ENCODE measurements around the gene SCIMP.
"Not testable (repeated sequence)": the region's sequence is repeated elsewhere in the genome, so short reads cannot be mapped to it uniquely, and the experiment has no call there.

The SCIMP gene

DNA sequence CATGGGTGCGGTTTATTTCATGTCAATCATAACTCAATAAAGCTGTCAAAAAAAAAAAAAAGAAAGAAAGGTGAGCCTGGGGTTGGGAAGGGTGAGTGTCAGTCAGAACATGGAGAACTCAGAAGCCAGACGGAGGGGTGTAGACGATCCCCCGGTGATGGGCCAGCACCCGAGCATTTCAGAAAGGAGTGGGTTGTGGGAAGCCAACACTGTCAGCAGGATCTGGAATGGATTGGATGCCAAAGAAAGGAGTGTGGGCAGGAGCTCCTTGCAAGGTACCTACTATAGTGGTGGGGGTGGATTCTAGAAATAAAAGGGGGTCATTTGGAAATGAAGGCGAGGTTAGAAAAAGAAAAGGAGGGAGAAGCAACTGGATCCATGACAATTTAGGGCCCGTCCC is 19.8 kb upstream of the SCIMP start:
- H3K27ac Mint-ChIP-seq = no peak overlapping the region
- no peak overlapping the region for H3K4me3 Mint-ChIP-seq
- no peaks in the 10 kb centered on the region for H3K9me3 Mint-ChIP-seq
- peaks cover 2% of the 10 kb centered on the region for H3K36me3 Mint-ChIP-seq
- CTCF ChIA-PET = interaction anchor here (2.5 kb wide), 1 partner anchor 185 kb away, joined by 8 read pairs; the partner anchor contains the start of gene C1QBP
- H3K4me1 Mint-ChIP-seq = peaks cover 23% of the 10 kb centered on the region
- no peaks in the 10 kb centered on the region for H3K27me3 Mint-ChIP-seq
- DNase-seq = no peak

- Mint-ChIP-seq H3K27me3 (peaks cover 9% of the 10 kb centered on the region), H3K27ac (peak overlapping the region; percentile 0), H3K4me1 (peaks cover 17% of the 10 kb centered on the region), H3K9me3 (no peaks in the 10 kb centered on the region), H3K36me3 (no peaks in the 10 kb centered on the region), H3K4me3 (no peak overlapping the region)
- CTCF ChIA-PET = interaction anchor here (0.7 to 1.3 kb wide), 7 partner anchors 8 to 275 kb away, joined by 3 to 6 read pairs (median 4); partner anchors contain the start of genes C1QBP and RABEP1
- peak; percentile 80 for DNase-seq
These were observed 15.0 kb upstream of the SCIMP start for GRCh38 chr17:5249615-5250014.

DNA sequence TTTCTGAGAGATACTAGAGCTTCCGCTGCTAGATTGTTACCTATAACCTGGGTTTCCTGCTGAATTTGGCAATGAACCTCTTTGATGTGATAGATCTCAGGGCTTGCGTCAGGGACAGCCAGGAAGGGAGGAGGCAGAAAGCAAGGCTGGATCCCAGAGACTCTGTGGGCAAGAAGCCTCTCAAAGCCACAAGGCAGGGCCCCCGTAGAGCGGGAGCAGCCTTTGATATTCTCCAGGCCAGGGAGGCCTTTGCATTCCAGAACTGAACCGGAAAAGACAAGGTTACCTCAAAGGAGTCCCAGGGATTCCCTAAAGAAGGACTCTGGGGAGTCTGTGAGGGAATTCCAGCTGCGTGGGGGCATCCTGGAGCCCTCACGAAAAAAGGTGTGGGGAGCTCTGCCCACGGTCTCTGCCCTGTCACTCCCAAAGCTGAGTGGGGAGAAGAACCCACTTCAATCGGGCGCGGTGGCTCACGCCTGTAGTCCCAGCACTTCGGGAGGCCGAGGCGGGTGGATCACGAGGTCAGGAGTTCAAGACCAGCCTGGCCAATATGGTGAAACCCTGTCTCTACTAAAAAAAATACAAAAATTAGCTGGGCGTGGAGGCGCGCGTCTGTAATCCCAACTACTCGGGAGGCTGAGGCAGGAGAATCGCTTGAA is 14.3 kb upstream of the SCIMP start:
- Mint-ChIP-seq H3K4me3 (no peak overlapping the region), H3K27me3 (peaks cover 9% of the 10 kb centered on the region), H3K9me3 (no peaks in the 10 kb centered on the region), H3K4me1 (peaks cover 14% of the 10 kb centered on the region), H3K27ac (no peak overlapping the region), H3K36me3 (no peaks in the 10 kb centered on the region)
- DNase-seq = no peak
- CTCF ChIA-PET = interaction anchor here (0.6 to 1.3 kb wide), 6 partner anchors 33 to 193 kb away, joined by 3 to 7 read pairs (median 3); partner anchors contain the start of genes C1QBP and RABEP1

DNA sequence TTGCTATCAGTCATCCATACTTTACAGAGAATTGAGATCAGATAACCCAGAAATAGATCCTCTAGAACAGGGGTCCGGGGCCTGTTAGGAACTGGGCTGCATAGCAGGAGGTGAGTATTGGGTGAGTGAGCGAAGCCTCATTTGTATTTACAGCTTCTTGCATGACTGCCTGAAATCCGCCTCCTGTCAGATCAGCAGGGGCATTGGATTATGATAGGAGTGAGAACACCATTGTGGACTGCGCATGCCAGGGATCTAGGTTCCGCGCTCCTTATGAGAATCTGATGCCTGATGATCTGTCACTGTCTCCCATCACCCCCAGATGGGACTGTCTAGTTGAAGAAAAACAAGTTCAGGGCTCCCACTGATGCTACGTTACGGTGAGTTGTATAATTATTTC is 13.0 kb upstream of the SCIMP start:
- H3K27me3 Mint-ChIP-seq = peaks cover 9% of the 10 kb centered on the region
- DNase-seq = no peak
- CTCF ChIA-PET = interaction anchor here (0.9 to 1.3 kb wide), 2 partner anchors 10 to 184 kb away, joined by 3 to 5 read pairs; no protein-coding TSS in a partner anchor
- no peaks in the 10 kb centered on the region for H3K36me3 Mint-ChIP-seq
- no peak overlapping the region for H3K27ac Mint-ChIP-seq
- peaks cover 20% of the 10 kb centered on the region for H3K4me1 Mint-ChIP-seq
- H3K9me3 Mint-ChIP-seq = no peaks in the 10 kb centered on the region
- no peak overlapping the region for H3K4me3 Mint-ChIP-seq

DNA sequence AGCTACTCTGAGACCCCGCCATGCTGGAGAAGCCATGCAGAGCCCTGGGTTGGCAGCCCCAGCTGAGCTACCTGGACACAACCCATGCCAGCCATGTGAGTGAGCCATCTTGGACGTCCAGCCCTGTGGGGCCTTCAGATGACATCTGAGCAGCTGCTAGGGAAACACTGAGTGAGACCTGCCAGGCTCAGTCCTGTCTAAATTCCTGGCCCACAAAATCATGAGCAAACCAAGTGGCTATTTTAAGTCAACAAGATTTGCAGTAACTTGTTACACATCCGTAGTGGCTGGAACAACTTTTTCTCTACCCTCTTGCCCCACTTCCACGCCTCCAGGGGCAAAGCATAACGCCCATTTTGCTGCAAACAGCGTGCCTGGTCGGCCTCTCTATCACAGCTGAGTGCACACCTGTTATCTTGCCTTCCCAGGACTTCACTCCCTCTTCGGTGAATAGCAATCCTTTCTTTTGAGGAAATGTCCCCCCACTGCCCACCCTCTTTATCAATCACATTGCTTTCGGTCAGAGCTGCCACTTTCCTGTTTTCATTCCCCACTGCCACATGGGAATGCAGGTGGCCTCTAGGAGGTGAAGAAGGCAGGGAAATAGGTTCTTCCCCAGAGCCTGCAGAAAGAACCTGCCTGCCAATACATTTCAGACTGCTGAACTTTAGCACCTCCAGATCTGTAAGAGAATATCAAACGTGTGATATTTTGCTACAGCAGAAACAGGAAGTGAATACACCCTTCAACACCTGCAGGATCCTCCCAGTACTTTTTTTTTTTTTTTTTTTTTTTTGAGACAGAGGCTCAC is 7.4 kb upstream of the SCIMP start:
- Mint-ChIP-seq H3K4me3 (peak overlapping the region; percentile 47), H3K27ac (peak overlapping the region; percentile 99), H3K27me3 (peaks cover 3% of the 10 kb centered on the region), H3K9me3 (no peaks in the 10 kb centered on the region), H3K4me1 (peaks cover 32% of the 10 kb centered on the region), H3K36me3 (peaks cover 4% of the 10 kb centered on the region)
- DNase-seq = no peak
- CTCF ChIA-PET = interaction anchor here (0.6 kb wide), 2 partner anchors 120 to 1181 kb away, joined by 3 to 4 read pairs; no protein-coding TSS in a partner anchor

GRCh38 chr17:5239769-5240168 is 5.1 kb upstream of the SCIMP start:
- not testable (repeated sequence) for H3K9me3 Mint-ChIP-seq, H3K36me3 Mint-ChIP-seq, DNase-seq, H3K27ac Mint-ChIP-seq, H3K4me3 Mint-ChIP-seq, H3K27me3 Mint-ChIP-seq
- CTCF ChIA-PET = interaction anchor here (1.3 kb wide), 1 partner anchor 137 kb away, joined by 3 read pairs; no protein-coding TSS in a partner anchor
- H3K4me1 Mint-ChIP-seq = peaks cover 33% of the 10 kb centered on the region

GRCh38 chr17:5238333-5238732 is 3.7 kb upstream of the SCIMP start:
- CTCF ChIA-PET = interaction anchor here (0.8 to 2.8 kb wide), 8 partner anchors 29 to 293 kb away, joined by 3 to 12 read pairs (median 4); partner anchors contain the start of gene ZNF594
- Mint-ChIP-seq H3K4me3 (no peak overlapping the region), H3K9me3 (no peaks in the 10 kb centered on the region), H3K4me1 (peaks cover 29% of the 10 kb centered on the region), H3K36me3 (peaks cover 4% of the 10 kb centered on the region), H3K27ac (no peak overlapping the region), H3K27me3 (no peaks in the 10 kb centered on the region)
- no peak for DNase-seq

DNA sequence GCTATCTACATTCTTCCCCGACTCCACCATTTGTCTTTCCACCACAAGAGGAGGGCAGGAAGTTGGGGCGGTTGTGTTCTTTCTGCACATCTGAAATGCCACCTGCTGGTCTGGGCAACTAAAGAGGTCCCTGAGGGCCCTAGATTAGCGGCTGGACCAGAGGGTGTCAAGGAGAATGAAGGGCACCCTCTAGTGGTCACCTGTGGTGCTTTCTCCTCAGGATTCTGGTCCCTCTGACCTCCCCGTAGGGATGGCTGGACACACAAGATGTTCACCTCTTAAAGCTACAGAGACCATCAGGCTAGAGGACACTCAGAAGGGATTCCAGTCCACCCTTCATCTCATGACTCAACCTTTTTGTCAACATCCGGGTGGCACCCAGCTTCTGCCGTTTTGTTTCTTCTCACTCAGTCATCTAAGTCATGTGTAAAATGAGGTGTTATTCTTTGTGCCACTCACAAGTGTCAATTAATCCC is 2.9 kb upstream of the SCIMP start:
- CTCF ChIA-PET = interaction anchor here (0.6 to 2.8 kb wide), 11 partner anchors 10 to 399 kb away, joined by 3 to 12 read pairs (median 4); partner anchors contain the start of gene ZNF594
- Mint-ChIP-seq H3K27ac (no peak overlapping the region), H3K4me1 (peaks cover 22% of the 10 kb centered on the region), H3K4me3 (no peak overlapping the region), H3K9me3 (no peaks in the 10 kb centered on the region), H3K27me3 (no peaks in the 10 kb centered on the region), H3K36me3 (peaks cover 4% of the 10 kb centered on the region)
- DNase-seq = peak; percentile 59

- Mint-ChIP-seq H3K4me3 (no peak overlapping the region), H3K27ac (no peak overlapping the region), H3K9me3 (no peaks in the 10 kb centered on the region), H3K36me3 (peaks cover under 1% of the 10 kb centered on the region), H3K27me3 (no peaks in the 10 kb centered on the region), H3K4me1 (peaks cover 17% of the 10 kb centered on the region)
- no peak for DNase-seq
- CTCF ChIA-PET = interaction anchor here (0.6 to 2.8 kb wide), 10 partner anchors 10 to 399 kb away, joined by 3 to 12 read pairs (median 4); partner anchors contain the start of gene ZNF594
These were observed 2.4 kb upstream of the SCIMP start for GRCh38 chr17:5236938-5237540.

GRCh38 chr17:5233492-5233891 is 1.2 kb downstream of the SCIMP start:
- H3K4me3 Mint-ChIP-seq, H3K27ac Mint-ChIP-seq, H3K36me3 Mint-ChIP-seq, H3K27me3 Mint-ChIP-seq, H3K9me3 Mint-ChIP-seq, CTCF ChIA-PET, DNase-seq: not testable (repeated sequence)
- peaks cover 14% of the 10 kb centered on the region for H3K4me1 Mint-ChIP-seq

DNA sequence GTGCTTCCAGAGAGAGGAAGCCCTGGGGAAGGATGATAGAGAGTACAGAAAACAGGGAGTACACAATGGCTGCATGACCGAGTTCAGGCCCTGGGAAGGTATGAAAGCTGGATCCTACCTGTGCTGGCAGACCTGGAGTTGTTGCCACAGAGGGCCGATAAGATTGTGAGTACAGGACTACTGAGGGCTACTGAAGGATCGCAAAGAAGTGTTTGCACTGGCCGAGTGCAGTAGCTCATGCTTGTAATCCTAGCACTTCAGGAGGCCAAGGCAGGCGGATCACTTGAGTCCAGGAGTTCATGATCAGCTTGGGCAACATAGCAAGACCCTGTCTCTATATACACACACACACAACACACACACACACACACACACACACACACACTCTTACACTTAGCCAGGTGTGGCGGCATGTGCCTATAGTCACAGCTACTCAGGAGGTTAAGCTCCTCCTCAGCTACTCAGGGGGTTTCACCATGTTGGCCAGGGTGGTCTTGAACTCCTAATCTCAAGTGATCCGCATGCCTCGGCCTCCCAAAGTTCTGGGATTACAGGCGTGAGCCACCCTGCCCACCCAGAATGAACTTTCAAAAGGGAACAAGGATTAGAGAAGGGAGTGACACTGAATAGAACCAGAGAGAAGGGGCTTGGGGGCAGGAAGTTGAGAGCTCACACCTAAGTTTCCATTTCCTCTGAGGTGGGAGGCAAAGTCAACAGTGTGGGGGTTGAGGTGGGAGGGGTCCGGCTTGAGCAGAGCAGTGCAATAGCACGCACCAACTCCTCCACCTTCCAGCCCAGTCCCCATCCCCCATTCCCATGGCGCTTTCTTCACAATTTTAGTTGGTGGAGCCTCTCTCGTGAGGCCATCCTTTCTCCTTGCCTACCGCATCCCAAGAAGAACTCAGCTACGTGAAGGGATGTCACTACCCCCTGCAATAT is 7.5 kb downstream of the SCIMP start:
- Mint-ChIP-seq H3K4me3 (peak overlapping the region; percentile 7), H3K27me3 (no peaks in the 10 kb centered on the region), H3K4me1 (peaks cover 30% of the 10 kb centered on the region), H3K9me3 (no peaks in the 10 kb centered on the region), H3K36me3 (no peaks in the 10 kb centered on the region), H3K27ac (peak overlapping the region; percentile 79)
- DNase-seq = peak; percentile 31
- CTCF ChIA-PET = no interaction called here

DNA sequence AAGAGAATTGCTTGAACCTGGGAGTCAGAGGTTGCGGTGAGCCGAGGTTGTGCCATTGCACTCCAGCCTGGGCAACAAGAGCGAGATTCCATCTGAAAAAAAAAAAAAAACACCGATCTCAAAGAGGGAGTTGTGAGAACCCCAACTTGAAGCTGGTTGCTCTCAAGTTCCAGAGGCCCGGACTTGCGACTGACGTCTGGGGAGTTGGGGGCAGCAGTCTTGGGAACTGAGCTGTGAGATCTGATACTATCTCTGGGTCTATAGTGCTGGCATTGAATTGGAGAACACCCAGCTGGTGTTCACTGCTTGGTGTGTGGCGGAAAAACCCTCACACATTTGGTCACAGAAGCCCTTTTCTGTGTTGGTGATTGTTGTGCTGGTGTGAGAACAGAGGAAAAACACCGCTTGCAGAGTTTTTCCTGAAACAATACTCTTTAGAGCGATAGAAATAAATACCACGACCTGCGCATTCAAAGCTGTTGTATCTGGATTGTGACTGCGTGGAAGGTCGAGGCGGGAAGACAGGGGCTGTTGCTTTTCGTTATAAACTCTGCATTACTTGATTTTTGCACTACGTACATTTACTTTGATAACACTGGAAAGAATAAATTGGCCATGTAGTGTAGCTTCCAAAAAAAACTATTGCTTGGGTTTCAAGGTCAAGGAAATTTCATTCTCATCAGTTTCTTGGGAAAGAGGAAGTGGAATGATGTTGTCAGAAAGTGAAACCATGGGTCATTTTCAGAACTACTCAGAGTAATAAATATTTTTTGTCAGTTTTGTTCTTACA is 8.8 kb downstream of the SCIMP start:
- no peaks in the 10 kb centered on the region for H3K9me3 Mint-ChIP-seq
- H3K27ac Mint-ChIP-seq = no peak overlapping the region
- peaks cover 39% of the 10 kb centered on the region for H3K4me1 Mint-ChIP-seq
- CTCF ChIA-PET = interaction anchor here (1.4 kb wide), 1 partner anchor 11 kb away, joined by 3 read pairs; no protein-coding TSS in a partner anchor
- no peak for DNase-seq
- H3K4me3 Mint-ChIP-seq = no peak overlapping the region
- H3K27me3 Mint-ChIP-seq = no peaks in the 10 kb centered on the region
- no peaks in the 10 kb centered on the region for H3K36me3 Mint-ChIP-seq
